IMR-90 (cell line): ENCODE data around the gene MAJIN. TPM values are rescaled to one million over a fixed set of nuclear protein-coding genes. Genes with fewer than 3 reads are reported as not detected.

Source experiments
- polyA plus RNA-seq, 3 experiments: library from polyadenylated mRNA; depleted of rRNA; stranded (reverse); fragments of >200 nt; gene quantifications; 2 replicates each; pipeline ENCODE4 v1.2.3, GENCODE V29; 2012; ENCODE audit warnings: low replicate concordance in 1 of 3
- total RNA-seq: library from RNA; depleted of rRNA; stranded (reverse); fragments of >200 nt; gene quantifications from 2 replicates; pipeline ENCODE4 v1.2.3, GENCODE V29; 2012
- TF ChIP-seq, protein P1 (sequence below): fragments of 150-350 bp; IDR thresholded peaks from 2 replicates; pipeline ENCODE4 v1.6.1; 2016; ENCODE audit warnings: low read depth, mild to moderate bottlenecking, low read length, moderate library complexity, borderline replicate concordance

MAJIN gene
- total and polyA plus RNA-seq, 2 of the 4 experiments (the other 2 are of a cell fraction), result not detected

DNA sequence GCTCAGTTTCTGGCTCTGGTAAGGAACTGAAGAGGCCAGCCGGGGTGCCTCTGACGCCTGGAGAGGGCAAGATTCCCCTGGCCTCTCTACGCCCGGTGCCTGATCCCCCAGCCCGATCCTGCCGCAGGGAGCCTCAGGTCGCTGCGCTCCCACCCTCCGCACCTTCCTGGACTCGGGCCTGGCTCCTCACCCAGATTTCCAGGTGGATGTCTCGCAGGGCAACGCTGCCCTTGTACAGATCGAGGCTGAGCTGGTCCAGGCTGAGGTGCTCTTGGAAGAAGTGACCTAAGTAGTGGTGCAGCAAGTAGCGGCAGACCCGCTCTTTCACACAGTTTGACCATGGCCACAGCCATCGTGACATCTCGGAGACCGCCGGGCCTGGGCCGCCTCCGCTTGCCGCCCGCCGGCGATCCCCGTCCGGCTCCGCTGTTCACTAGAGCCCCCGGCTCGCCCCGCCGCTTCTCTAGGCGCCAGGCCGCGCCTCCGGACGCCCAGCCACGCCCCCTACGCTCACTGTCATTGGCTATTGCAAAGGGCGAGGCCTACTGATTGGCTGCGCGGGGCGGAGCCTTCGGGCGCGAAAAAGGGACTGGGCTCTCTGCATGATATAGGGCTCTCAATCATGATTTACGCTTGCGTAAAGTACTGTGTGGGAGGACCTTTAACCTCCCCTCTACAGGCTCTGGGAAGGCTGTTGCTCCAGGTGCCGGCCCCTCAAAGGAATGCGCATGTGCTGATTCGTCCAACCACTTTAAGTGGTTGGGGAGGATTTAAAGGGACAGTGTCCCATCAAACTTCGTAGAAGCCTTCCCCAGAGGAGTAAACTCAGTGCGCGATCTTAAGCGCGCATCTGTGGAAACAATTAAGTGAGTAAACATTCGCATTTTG, 54.9 kb downstream of the MAJIN start, which contains the start of gene ATG2A (continued):
- TF ChIP-seq, protein P1, sequence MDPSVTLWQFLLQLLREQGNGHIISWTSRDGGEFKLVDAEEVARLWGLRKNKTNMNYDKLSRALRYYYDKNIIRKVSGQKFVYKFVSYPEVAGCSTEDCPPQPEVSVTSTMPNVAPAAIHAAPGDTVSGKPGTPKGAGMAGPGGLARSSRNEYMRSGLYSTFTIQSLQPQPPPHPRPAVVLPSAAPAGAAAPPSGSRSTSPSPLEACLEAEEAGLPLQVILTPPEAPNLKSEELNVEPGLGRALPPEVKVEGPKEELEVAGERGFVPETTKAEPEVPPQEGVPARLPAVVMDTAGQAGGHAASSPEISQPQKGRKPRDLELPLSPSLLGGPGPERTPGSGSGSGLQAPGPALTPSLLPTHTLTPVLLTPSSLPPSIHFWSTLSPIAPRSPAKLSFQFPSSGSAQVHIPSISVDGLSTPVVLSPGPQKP, result no peak
